ENCODE measurements around the gene POLD2.

DNA sequence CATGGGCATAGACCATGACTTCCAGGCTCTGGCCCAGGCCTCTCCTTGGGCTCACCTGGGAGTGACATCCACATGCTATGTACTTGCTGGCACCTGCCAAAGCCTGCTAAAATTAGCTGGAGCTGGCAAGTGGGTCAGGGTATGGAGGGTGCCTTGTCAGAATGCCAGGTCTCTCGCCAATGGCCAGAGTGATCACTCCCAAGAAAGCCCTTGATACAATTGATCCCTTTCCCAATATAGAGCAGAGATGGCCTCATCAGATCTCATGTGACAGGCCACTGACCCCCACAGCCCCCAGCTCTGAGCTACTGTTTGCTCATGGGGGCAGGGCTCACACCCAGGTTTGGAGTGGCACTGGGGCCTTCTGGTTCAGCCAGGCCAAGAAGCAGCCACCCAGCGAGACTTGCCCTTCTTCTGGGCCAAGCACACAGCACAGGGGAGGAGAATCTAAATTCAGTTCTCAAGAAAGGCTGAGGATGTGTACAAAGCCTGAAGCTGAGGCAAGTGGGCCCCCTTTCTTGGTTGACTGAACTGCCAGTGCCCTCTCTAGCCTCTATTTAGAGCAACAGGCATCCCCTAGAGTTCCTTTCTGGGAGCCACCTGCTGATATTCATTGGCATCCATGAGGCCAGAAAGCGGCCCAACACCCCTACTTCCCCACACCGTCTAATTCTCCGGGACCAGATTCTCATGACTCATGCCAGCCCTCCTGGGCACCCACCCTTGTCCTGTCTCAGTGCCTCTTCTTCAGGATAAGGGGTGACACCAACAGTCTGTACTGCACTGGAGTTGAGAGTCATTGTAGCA is 36.7 kb upstream of the POLD2 start:
- TF ChIP-seq, protein P1, sequence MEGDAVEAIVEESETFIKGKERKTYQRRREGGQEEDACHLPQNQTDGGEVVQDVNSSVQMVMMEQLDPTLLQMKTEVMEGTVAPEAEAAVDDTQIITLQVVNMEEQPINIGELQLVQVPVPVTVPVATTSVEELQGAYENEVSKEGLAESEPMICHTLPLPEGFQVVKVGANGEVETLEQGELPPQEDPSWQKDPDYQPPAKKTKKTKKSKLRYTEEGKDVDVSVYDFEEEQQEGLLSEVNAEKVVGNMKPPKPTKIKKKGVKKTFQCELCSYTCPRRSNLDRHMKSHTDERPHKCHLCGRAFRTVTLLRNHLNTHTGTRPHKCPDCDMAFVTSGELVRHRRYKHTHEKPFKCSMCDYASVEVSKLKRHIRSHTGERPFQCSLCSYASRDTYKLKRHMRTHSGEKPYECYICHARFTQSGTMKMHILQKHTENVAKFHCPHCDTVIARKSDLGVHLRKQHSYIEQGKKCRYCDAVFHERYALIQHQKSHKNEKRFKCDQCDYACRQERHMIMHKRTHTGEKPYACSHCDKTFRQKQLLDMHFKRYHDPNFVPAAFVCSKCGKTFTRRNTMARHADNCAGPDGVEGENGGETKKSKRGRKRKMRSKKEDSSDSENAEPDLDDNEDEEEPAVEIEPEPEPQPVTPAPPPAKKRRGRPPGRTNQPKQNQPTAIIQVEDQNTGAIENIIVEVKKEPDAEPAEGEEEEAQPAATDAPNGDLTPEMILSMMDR (IDR thresholded peaks at IDR 0.05; ENCODE audit: poor library complexity, severe bottlenecking) = no peak
- TF ChIP-seq POLR2AphosphoS5 (IDR thresholded peaks at IDR 0.05) (no peak), EP300 (conservative IDR thresholded peaks at IDR 0.05; ENCODE audit: poor library complexity, severe bottlenecking) (no peak), MXI1 (conservative IDR thresholded peaks at IDR 0.05; ENCODE audit: poor library complexity, severe bottlenecking) (no peak), TAF1 (IDR thresholded peaks at IDR 0.05; ENCODE audit: low read depth) (no peak), EZH2 (IDR thresholded peaks at IDR 0.05; ENCODE audit: borderline replicate concordance, insufficient read depth, low read length, poor library complexity, severe bottlenecking) (no peak), RAD21 (conservative IDR thresholded peaks at IDR 0.05) (no peak)
- TF ChIP-seq, protein P2, sequence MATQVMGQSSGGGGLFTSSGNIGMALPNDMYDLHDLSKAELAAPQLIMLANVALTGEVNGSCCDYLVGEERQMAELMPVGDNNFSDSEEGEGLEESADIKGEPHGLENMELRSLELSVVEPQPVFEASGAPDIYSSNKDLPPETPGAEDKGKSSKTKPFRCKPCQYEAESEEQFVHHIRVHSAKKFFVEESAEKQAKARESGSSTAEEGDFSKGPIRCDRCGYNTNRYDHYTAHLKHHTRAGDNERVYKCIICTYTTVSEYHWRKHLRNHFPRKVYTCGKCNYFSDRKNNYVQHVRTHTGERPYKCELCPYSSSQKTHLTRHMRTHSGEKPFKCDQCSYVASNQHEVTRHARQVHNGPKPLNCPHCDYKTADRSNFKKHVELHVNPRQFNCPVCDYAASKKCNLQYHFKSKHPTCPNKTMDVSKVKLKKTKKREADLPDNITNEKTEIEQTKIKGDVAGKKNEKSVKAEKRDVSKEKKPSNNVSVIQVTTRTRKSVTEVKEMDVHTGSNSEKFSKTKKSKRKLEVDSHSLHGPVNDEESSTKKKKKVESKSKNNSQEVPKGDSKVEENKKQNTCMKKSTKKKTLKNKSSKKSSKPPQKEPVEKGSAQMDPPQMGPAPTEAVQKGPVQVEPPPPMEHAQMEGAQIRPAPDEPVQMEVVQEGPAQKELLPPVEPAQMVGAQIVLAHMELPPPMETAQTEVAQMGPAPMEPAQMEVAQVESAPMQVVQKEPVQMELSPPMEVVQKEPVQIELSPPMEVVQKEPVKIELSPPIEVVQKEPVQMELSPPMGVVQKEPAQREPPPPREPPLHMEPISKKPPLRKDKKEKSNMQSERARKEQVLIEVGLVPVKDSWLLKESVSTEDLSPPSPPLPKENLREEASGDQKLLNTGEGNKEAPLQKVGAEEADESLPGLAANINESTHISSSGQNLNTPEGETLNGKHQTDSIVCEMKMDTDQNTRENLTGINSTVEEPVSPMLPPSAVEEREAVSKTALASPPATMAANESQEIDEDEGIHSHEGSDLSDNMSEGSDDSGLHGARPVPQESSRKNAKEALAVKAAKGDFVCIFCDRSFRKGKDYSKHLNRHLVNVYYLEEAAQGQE (IDR thresholded peaks at IDR 0.05; ENCODE audit: borderline replicate concordance) = no peak
